Effector CD4-positive, alpha-beta T cell (primary cell): ENCODE measurements around the gene NPC1.
"Not testable (repeated sequence)": the region's sequence is repeated elsewhere in the genome, so short reads cannot be mapped to it uniquely, and the experiment has no call there.

Source experiments
- DNase-seq: peaks from one replicate; pipeline ENCODE4 v3.0.0-alpha.2; 2020

NPC1 gene

GRCh38 chr18:23608211-23608610 is 21.9 kb upstream of the NPC1 start:
- DNase-seq, result no peak

GRCh38 chr18:23605941-23606340 is 19.6 kb upstream of the NPC1 start:
- DNase-seq, result no peak

GRCh38 chr18:23599809-23600208 is 13.5 kb upstream of the NPC1 start:
- DNase-seq, result no peak

- DNase-seq, result no peak
Observed at GRCh38 chr18:23596183-23596582, 9.9 kb upstream of the NPC1 start.

GRCh38 chr18:23595591-23595990 is 9.3 kb upstream of the NPC1 start:
- no peak for DNase-seq

GRCh38 chr18:23593720-23594119 is 7.4 kb upstream of the NPC1 start:
- no peak for DNase-seq

- DNase-seq, result no peak
Observed at GRCh38 chr18:23592911-23593310, 6.6 kb upstream of the NPC1 start.

- DNase-seq, result no peak
Observed at GRCh38 chr18:23591011-23591410, 4.7 kb upstream of the NPC1 start.

- no peak for DNase-seq
Observed at GRCh38 chr18:23588836-23589560, 2.7 kb upstream of the NPC1 start.

- no peak for DNase-seq
Observed at GRCh38 chr18:23587220-23587642, 925 bp upstream of the NPC1 start.

- DNase-seq, result no peak
Observed at GRCh38 chr18:23585897-23586248, 433 bp downstream of the NPC1 start.

GRCh38 chr18:23585007-23585871 is 1.1 kb downstream of the NPC1 start:
- DNase-seq, result no peak

- DNase-seq, result no peak
Observed at GRCh38 chr18:23584019-23584983, 2.0 kb downstream of the NPC1 start.

- DNase-seq, result no peak
Observed at GRCh38 chr18:23583071-23583865, 3.0 kb downstream of the NPC1 start.

- DNase-seq, result no peak
Observed at GRCh38 chr18:23580677-23581367, 5.5 kb downstream of the NPC1 start.

GRCh38 chr18:23578891-23579653 is 7.2 kb downstream of the NPC1 start:
- DNase-seq, result no peak

GRCh38 chr18:23578067-23578701 is 8.1 kb downstream of the NPC1 start:
- DNase-seq, result no peak

- DNase-seq, result not testable (repeated sequence)
Observed at GRCh38 chr18:23577521-23577920, 8.8 kb downstream of the NPC1 start.

GRCh38 chr18:23575309-23575651 is 11.0 kb downstream of the NPC1 start:
- DNase-seq, result no peak

- DNase-seq, result no peak
Observed at GRCh38 chr18:23574611-23575308, 11.5 kb downstream of the NPC1 start.
